Sigmoid colon (tissue), 7 donors: Measurements from ENCODE around the gene ZBED4. TPM values are rescaled to one million over a fixed set of nuclear protein-coding genes. Genes with fewer than 3 reads are reported as not detected.

Source experiments
- DNase-seq: peaks from one replicate; pipeline ENCODE4 v3.0.0-alpha.2; 2019
- H3K27ac ChIP-seq, 4 donors: fragments of 200-600 bp; sonication (generic); one replicate each; pipeline ENCODE4 v1.5.1; 2016 to 2019; ENCODE audit warnings: mild to moderate bottlenecking in 1 of 4
- H3K27me3 ChIP-seq, 3 donors: fragments of 200-600 bp; sonication (generic); one replicate each; pipeline ENCODE4 v1.5.1; 2019; ENCODE audit warnings: mild to moderate bottlenecking in 1 of 3
- H3K36me3 ChIP-seq, 4 donors: fragments of 200-600 bp; sonication (generic); one replicate each; pipeline ENCODE4 v1.5.1; 2016 to 2019
- H3K4me1 ChIP-seq, 4 donors: fragments of 200-600 bp; sonication (generic); one replicate each; pipeline ENCODE4 v1.5.1; 2017 to 2019
- H3K4me3 ChIP-seq, 4 donors: fragments of 200-600 bp; sonication (generic); one replicate each; pipeline ENCODE4 v1.5.1; 2017 to 2019; ENCODE audit warnings: mild to moderate bottlenecking in 2 of 4, moderate library complexity in 1 of 4
- H3K9me3 ChIP-seq, 4 donors: fragments of 200-600 bp in 3 of 4; sonication (generic) in 3 of 4; one replicate each; pipeline versions ENCODE4 v1.5.1 to v1.6.1; 2013 to 2019
- EP300 ChIP-seq, 4 donors: sonication (generic); formaldehyde crosslinking; IDR thresholded peaks; one replicate each; pipeline ENCODE4 v1.6.1; 2017; ENCODE audit warnings: antibody characterized with exemption in 4 of 4
- POLR2A ChIP-seq, 2 donors: fragments of 450-650 bp; IDR thresholded peaks; one replicate each; pipeline ENCODE4 v1.6.1; 2016; ENCODE audit warnings: antibody characterized with exemption in 2 of 2, mild to moderate bottlenecking in 2 of 2, moderate library complexity in 2 of 2
- POLR2AphosphoS5 ChIP-seq, 4 donors: sonication (generic); formaldehyde crosslinking; IDR thresholded peaks; one replicate each; pipeline ENCODE4 v1.6.1; 2017; ENCODE audit warnings: antibody characterized with exemption in 4 of 4
- WGBS, 2 donors: extraction: QIAGEN DNeasy Blood & Tissue Kit; methylation state at CpG; one replicate each; pipeline ENCODE4 v1.1.7; 2013; 5-methylcytosine and 5-hydroxymethylcytosine counted together
- intact Hi-C: fragments of 100-400 bp; cut with DNase I; formaldehyde crosslinking; loops from one replicate; pipeline ENCODE4 v1.15.1; 2023
- polyA plus RNA-seq, 3 donors: library from polyadenylated mRNA; stranded (reverse); fragments of 200-250 nt; gene quantifications; one replicate each; pipeline ENCODE4 v1.2.3, GENCODE V29; 2013
- total RNA-seq, 4 donors: library from RNA; depleted of rRNA; stranded (reverse); fragments of >200 nt; gene quantifications; one replicate each; pipeline ENCODE4 v1.1.0, GENCODE V29; 2016
- TF ChIP-seq, protein P1 (sequence below), 4 experiments: fragments of 450-650 bp in 3 of 4; fragments of 200-600 bp in 1 of 4; IDR thresholded peaks; one replicate each; pipeline ENCODE4 v1.5.1; 2016 to 2019; ENCODE audit warnings: antibody characterized with exemption in 4 of 4, mild to moderate bottlenecking in 3 of 4, moderate library complexity in 2 of 4
- donor health status: healthy with polysubstance abuse.
- donor health status: Bipolar disorder and iron deficiency.
- donor health status: healthy.

Gene ZBED4
- total and polyA plus RNA-seq, 7 donors: 2.4 to 10.5 (median 4.6) TPM

DNA sequence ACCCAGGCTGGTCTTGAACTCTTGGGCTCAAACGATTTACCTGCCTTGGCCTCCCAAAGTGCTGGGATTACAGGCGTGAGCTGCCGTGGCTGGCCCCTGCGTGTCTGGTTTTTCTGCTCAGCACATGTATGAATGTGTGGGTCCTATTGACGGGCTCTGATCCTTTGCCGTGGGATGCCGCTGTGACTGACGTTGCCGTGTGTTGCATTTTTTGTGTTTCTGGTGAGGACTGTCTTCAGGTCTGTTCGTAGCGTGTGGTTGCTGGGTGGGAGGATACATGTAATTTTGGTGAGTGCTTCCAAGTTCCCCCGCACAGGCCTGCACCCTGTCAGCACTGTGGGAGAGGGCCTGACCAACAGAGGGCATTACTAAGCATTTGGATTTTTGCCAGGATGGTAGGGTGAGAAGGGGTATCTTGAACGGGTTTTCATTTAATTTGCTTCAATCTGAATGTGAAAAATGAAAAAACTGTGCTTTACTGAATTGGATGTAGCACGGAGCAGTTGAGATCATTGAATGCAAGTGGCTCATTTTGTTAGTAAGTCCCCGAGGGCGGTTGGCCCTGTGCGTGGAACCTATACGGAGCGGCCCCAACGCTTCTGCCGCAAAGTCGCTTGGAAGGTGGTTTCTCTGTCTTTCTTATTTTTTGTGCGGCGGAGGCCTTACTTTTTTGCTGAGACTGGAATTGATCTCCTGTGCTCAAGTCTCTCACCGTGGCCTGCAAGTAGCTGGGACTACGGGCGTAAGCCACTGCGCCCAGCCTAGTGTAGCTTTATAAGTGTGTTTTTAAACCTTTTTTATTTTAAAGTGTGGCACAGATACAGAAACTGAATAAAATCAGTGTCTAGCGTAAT lies 8.2 kb downstream of the ZBED4 start:
- Histone ChIP-seq H3K27me3 (no peaks in the 10 kb centered on the region), H3K4me3 (no peak overlapping the region), H3K27ac (no peak overlapping the region), H3K36me3 (no peaks in the 10 kb centered on the region), H3K4me1 (no peaks in the 10 kb centered on the region), H3K9me3 (peaks cover 0 to 10% (median 3%) of the 10 kb centered on the region in 4 donors)
- intact Hi-C loops: no loop called here
- 93 to 95% methylated on average over 29 of the region's 29 CpGs for WGBS, 2 donors
- DNase-seq: no peak
- TF ChIP-seq EP300 (IDR thresholded peaks at IDR 0.05): no peak

DNA sequence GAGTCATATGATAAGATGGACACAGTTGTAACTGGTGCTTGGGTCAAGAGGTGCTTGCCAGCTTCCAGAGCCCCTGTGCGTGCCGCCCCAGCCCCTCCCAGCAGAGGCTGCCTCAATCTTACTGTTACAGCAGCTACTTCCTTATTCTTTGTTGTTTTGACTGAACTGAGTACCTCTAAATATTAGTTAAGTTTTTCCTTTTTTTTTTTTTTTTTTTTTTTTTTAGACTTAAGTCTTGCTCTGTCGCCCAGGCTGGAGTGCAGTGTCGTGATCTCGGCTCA lies 8.8 kb downstream of the ZBED4 start:
- no peak overlapping the region for H3K4me3 ChIP-seq
- H3K27me3 ChIP-seq: no peaks in the 10 kb centered on the region
- no peak for DNase-seq
- no peaks in the 10 kb centered on the region for H3K36me3 ChIP-seq
- 87 to 91% methylated on average over 5 of the region's 5 CpGs for WGBS, 2 donors
- intact Hi-C loops: no loop called here
- peaks cover 0 to 10% (median 3%) of the 10 kb centered on the region in 4 donors for H3K9me3 ChIP-seq
- H3K27ac ChIP-seq: no peak overlapping the region
- no peaks in the 10 kb centered on the region for H3K4me1 ChIP-seq
- TF ChIP-seq EP300 (IDR thresholded peaks at IDR 0.05) (no peak), POLR2A (IDR thresholded peaks at IDR 0.05) (no peak), POLR2AphosphoS5 (IDR thresholded peaks at IDR 0.05) (no peak)
- TF ChIP-seq, protein P1, sequence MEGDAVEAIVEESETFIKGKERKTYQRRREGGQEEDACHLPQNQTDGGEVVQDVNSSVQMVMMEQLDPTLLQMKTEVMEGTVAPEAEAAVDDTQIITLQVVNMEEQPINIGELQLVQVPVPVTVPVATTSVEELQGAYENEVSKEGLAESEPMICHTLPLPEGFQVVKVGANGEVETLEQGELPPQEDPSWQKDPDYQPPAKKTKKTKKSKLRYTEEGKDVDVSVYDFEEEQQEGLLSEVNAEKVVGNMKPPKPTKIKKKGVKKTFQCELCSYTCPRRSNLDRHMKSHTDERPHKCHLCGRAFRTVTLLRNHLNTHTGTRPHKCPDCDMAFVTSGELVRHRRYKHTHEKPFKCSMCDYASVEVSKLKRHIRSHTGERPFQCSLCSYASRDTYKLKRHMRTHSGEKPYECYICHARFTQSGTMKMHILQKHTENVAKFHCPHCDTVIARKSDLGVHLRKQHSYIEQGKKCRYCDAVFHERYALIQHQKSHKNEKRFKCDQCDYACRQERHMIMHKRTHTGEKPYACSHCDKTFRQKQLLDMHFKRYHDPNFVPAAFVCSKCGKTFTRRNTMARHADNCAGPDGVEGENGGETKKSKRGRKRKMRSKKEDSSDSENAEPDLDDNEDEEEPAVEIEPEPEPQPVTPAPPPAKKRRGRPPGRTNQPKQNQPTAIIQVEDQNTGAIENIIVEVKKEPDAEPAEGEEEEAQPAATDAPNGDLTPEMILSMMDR (IDR thresholded peaks at IDR 0.05): no peak

DNA sequence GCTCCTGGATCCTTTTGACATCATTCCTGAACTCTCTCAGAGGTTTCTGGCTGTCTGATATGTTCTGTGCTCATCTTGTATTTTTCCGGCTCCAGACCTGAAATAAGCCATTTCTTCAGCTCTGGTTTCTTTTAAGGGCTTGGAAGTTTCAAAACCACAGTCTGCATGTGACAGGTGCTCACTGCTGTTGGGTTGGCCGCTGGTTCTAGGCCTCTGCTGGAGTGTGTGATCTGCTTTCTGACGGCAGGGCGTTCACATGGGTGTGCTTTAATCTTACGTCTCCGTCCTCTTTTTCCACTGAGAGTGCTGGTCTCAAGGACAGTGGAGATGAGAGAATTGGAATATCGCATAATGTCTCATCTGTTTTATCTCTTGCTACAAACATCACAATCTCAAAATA lies 10.3 kb downstream of the ZBED4 start:
- TF ChIP-seq POLR2AphosphoS5 (IDR thresholded peaks at IDR 0.05) (no peak), EP300 (IDR thresholded peaks at IDR 0.05) (no peak)
- DNase-seq: no peak
- Histone ChIP-seq H3K4me1 (no peaks in the 10 kb centered on the region), H3K27me3 (no peaks in the 10 kb centered on the region), H3K27ac (no peak overlapping the region), H3K9me3 (peaks cover 0 to 10% (median 3%) of the 10 kb centered on the region in 4 donors), H3K36me3 (no peaks in the 10 kb centered on the region), H3K4me3 (no peak overlapping the region)
- intact Hi-C loops: no loop called here
- WGBS, 2 donors: 73 to 78% methylated on average over 7 of the region's 7 CpGs

DNA sequence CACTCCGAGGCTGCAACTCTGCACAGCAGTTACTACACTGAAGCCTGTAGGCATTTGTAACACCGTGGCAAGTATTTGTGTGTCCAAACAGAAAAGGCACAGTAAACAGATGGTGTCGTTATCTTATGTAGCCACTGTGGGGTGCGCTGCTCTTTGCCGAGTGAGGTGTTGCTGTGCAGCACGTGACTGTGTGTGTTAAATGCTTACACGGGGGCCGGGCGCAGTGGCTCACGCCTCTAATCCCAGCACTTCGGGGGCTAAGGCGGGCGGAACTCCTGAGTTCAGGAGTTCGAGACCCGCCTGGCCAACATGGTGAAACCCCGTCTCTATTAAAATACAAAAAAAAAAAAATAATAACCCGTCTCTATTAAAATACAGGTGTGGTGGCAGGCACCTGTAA lies 11.5 kb downstream of the ZBED4 start:
- no peaks in the 10 kb centered on the region for H3K27me3 ChIP-seq
- H3K9me3 ChIP-seq: peaks cover 0 to 10% (median 4%) of the 10 kb centered on the region in 4 donors
- H3K4me3 ChIP-seq: no peak overlapping the region
- TF ChIP-seq EP300 (IDR thresholded peaks at IDR 0.05) (no peak), POLR2AphosphoS5 (IDR thresholded peaks at IDR 0.05) (no peak), POLR2A (IDR thresholded peaks at IDR 0.05) (no peak)
- TF ChIP-seq, protein P1 (IDR thresholded peaks at IDR 0.05): no peak
- H3K36me3 ChIP-seq: no peaks in the 10 kb centered on the region
- WGBS, 2 donors: 92% methylated on average over 17 of the region's 17 CpGs
- intact Hi-C loops: no loop called here
- no peak for DNase-seq
- H3K27ac ChIP-seq: no peak overlapping the region
- H3K4me1 ChIP-seq: no peaks in the 10 kb centered on the region

DNA sequence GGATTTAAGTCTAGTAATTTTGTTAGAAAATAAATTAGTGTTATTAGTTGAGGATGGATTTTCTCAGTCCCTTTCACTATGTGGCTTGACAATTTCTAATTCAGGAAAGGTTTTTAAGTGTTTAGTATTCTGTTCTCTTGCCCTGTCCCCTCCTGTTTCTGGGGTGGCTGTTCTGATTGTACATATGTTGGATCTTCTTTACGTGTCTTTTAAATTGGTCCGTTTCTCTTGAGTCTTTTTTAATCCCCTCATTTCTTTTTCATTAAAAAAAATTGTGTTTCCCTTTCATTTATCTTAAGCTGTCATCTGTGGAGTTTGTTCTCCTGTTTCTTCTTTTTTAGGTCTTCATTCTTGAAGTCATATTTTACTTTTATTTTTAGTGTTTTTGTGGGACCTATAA lies 12.5 kb downstream of the ZBED4 start:
- no peak for TF ChIP-seq POLR2AphosphoS5 (IDR thresholded peaks at IDR 0.05)
- no peaks in the 10 kb centered on the region for H3K27me3 ChIP-seq
- H3K4me1 ChIP-seq: no peaks in the 10 kb centered on the region
- 41 to 42% methylated on average over 2 of the region's 2 CpGs for WGBS, 2 donors
- H3K9me3 ChIP-seq: peaks cover 0 to 10% (median 4%) of the 10 kb centered on the region in 4 donors
- H3K4me3 ChIP-seq: no peak overlapping the region
- DNase-seq: no peak
- H3K36me3 ChIP-seq: no peaks in the 10 kb centered on the region
- no peak overlapping the region for H3K27ac ChIP-seq
- intact Hi-C loops: no loop called here

DNA sequence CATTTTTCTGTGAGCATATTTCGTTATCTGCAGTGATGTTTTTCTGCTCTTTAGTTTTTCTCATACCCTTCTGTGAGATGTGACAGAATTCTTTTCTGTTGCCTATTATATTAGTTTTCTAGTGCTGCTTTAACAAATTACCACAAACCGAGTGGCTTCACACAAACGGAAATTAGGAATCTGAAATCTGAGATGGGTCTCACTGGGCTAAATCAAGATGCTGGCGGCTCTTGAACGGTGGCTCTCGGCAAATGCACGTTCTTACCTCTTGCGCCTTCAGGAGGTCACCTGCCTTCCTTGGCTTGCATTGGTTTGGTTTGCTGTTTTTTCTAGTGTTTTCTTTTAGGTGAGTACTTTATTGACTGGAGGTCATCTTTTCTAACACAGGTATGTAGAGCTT lies 13.0 kb downstream of the ZBED4 start:
- Histone ChIP-seq H3K4me3 (no peak overlapping the region), H3K9me3 (peaks cover 0 to 10% (median 4%) of the 10 kb centered on the region in 4 donors), H3K27ac (no peak overlapping the region), H3K36me3 (no peaks in the 10 kb centered on the region), H3K4me1 (no peaks in the 10 kb centered on the region), H3K27me3 (no peaks in the 10 kb centered on the region)
- DNase-seq: no peak
- intact Hi-C loops: no loop called here
- 93 to 97% methylated on average over 8 of the region's 8 CpGs for WGBS, 2 donors
- TF ChIP-seq POLR2A (IDR thresholded peaks at IDR 0.05): no peak
- TF ChIP-seq, protein P1 (IDR thresholded peaks at IDR 0.05): no peak
